Measurements from ENCODE around the gene RAP1A. TPM values are rescaled to one million over a fixed set of nuclear protein-coding genes. Genes with fewer than 3 reads are reported as not detected.

RAP1A gene
- total RNA-seq, 1 donor from 2014 or later, result 118 TPM

DNA sequence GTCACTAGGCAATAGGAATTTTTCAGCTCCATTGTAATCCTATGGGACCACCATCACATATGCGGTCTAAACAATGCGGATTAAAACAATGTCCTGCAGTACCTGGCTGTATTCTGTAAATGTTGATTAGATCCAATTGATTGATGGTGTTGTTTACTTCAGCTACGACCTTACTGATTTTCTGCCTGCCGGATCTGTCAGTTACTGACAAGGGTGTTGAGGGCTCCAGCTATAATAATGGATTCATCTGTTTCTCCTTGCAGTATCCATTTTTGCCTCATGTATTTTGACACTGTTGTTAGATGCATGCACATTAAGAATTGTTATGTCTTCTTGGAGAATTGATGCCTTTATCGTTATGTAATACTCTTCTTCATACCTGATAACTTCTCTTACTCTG is 39.0 kb downstream of the RAP1A start:
- H3K4me1 ChIP-seq, result peaks cover 64% of the 10 kb centered on the region
- intact Hi-C loops (cut with DNase I), result no loop called here
- no peak overlapping the region for H3K27ac ChIP-seq

DNA sequence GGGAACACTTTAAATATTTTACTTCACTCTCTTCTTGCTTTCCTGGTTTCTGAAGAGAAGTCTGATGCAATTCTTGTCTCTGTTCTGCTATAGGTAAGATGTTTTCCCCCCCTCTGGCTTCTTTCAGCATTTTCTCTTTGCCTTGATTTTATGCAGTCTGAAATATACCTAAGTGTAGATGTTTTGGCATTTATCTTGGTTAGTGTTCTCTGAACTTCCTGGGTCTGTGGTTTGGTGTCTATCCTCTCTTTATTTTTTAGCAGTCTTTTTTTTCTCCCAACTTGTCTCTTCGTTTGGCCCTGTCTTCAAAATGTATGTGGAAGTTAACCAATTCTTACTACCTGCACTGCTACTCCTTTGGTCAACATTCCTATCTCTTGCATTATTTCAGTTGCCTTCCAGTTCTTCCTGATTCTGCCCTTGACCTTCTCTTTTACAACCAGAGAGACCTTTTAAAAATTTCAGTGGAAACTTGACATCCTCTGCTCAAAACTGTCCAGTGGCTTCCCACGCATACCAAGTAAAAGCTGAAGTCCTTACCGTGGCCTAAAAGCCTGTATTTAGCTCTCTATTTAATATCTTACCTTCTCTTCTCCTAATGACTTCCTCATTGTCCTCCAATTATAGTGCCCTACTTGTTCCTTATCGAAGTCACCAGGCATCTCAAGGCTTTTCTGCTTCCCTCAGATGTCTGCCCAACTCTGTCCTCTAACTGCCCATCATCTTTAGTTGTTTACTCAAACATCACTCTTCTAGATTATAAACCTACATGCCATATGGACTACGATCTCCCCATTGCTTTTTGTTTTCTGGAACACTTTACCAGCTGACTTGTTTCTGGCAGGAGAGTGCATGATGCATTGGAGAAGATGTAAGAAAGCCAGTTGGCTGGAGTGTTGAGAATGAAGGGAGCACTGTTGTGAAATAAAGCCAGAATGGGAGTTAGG is 40.9 kb downstream of the RAP1A start:
- ATAC-seq, result peak; percentile 33
- peaks cover 63% of the 10 kb centered on the region for H3K4me1 ChIP-seq
- H3K9me3 ChIP-seq, result no peaks in the 10 kb centered on the region
- TF ChIP-seq, protein P1, sequence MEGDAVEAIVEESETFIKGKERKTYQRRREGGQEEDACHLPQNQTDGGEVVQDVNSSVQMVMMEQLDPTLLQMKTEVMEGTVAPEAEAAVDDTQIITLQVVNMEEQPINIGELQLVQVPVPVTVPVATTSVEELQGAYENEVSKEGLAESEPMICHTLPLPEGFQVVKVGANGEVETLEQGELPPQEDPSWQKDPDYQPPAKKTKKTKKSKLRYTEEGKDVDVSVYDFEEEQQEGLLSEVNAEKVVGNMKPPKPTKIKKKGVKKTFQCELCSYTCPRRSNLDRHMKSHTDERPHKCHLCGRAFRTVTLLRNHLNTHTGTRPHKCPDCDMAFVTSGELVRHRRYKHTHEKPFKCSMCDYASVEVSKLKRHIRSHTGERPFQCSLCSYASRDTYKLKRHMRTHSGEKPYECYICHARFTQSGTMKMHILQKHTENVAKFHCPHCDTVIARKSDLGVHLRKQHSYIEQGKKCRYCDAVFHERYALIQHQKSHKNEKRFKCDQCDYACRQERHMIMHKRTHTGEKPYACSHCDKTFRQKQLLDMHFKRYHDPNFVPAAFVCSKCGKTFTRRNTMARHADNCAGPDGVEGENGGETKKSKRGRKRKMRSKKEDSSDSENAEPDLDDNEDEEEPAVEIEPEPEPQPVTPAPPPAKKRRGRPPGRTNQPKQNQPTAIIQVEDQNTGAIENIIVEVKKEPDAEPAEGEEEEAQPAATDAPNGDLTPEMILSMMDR (IDR thresholded peaks at IDR 0.05), result no peak
- intact Hi-C loops (cut with DNase I), result no loop called here
- no peak overlapping the region for H3K4me3 ChIP-seq
- no peak for DNase-seq
- peak overlapping the region; percentile 14 for H3K27ac ChIP-seq
- no peaks in the 10 kb centered on the region for H3K27me3 ChIP-seq
- H3K36me3 ChIP-seq, result no peaks in the 10 kb centered on the region

More for the DNA sequence above, 39.0 kb downstream of the RAP1A start:
- H3K4me3 ChIP-seq, result no peak overlapping the region
- no peaks in the 10 kb centered on the region for H3K36me3 ChIP-seq
- H3K9me3 ChIP-seq, result no peaks in the 10 kb centered on the region
- ATAC-seq, result no peak
- no peaks in the 10 kb centered on the region for H3K27me3 ChIP-seq
- no peak for DNase-seq
- TF ChIP-seq, protein P1 (IDR thresholded peaks at IDR 0.05), result no peak

DNA sequence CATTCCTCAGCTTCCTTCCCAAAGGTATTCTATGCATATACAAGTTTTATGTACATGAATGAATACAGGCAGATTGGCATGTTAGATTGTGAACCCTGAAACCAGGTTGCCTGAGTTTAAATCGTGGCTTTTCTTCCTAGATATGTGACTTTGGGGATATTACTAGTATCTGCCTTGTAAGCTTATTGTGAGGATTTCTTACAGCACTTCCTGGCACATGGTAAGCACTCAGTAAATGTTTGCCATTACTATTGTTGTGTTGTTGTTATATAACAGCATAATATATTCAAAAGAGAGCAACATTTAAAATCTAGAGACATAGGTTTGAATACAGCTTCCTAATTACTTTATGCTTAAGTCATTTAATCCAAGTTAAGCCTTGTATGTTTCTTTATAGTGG is 45.1 kb downstream of the RAP1A start:
- H3K4me3 ChIP-seq, result no peak overlapping the region
- H3K27ac ChIP-seq, result no peak overlapping the region
- TF ChIP-seq, protein P1 (IDR thresholded peaks at IDR 0.05), result no peak
- ATAC-seq, result no peak
- intact Hi-C loops (cut with DNase I), result no loop called here
- no peaks in the 10 kb centered on the region for H3K27me3 ChIP-seq
- no peaks in the 10 kb centered on the region for H3K9me3 ChIP-seq
- peaks cover 7% of the 10 kb centered on the region for H3K36me3 ChIP-seq
- no peak for DNase-seq
- H3K4me1 ChIP-seq, result peaks cover 56% of the 10 kb centered on the region

DNA sequence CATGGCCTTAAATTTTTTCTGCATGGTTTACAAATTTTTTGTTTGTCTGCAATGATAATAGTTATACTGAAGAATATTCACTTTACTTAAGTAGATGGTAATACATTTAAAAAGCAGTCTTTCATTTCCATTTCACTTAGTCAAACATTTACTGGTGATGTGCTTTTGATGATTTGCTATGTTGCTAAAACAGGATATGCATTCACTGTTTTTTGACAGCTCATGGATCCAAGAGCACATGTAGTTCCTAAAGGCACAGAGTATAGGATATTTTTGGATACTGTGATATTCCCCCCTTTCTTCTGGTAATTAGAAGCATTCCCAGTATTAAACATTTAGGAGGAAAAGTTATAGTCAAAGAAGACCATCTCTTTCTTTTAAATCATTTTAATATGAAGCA is 45.9 kb downstream of the RAP1A start:
- Histone ChIP-seq H3K27me3 (no peaks in the 10 kb centered on the region), H3K4me1 (peaks cover 53% of the 10 kb centered on the region), H3K4me3 (no peak overlapping the region), H3K36me3 (peaks cover 7% of the 10 kb centered on the region), H3K27ac (no peak overlapping the region), H3K9me3 (no peaks in the 10 kb centered on the region)
- TF ChIP-seq, protein P1 (IDR thresholded peaks at IDR 0.05), result no peak
- intact Hi-C loops (cut with DNase I), result no loop called here
- DNase-seq (no peak), ATAC-seq (no peak)

DNA sequence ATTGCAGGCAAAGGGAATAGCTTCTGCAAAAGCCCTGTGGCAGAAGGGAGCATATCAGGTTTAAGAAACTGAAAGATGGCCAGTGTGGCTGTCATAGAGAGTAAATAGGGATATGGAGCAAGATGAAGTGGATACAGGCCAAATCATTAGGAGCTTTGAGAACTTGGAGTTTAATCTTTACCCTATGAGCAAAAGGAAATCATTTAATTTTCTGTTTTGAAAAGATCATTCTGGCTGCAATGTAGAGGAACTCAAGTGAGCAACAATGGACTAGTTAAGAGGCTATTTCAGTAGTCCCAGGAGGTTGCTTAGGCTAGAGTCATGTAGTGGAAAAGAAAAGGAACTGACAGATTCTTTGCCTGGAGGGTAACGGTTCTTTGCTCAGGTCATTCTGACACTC is 47.2 kb downstream of the RAP1A start:
- DNase-seq (no peak), ATAC-seq (no peak)
- Histone ChIP-seq H3K4me3 (no peak overlapping the region), H3K4me1 (peaks cover 44% of the 10 kb centered on the region), H3K9me3 (no peaks in the 10 kb centered on the region), H3K27ac (no peak overlapping the region), H3K36me3 (peaks cover 7% of the 10 kb centered on the region), H3K27me3 (no peaks in the 10 kb centered on the region)
- TF ChIP-seq, protein P1 (IDR thresholded peaks at IDR 0.05), result no peak
- intact Hi-C loops (cut with DNase I), result no loop called here

Data from upper lobe of right lung (tissue), 1 donor.